HG02870 (cell line): ENCODE data around the gene CPA5.
"Not testable (repeated sequence)": the region's sequence is repeated elsewhere in the genome, so short reads cannot be mapped to it uniquely, and the experiment has no call there.

Experiments used
- ATAC-seq: cut with Tn5 transposase; IDR thresholded peaks from one replicate; pipeline ENCODE4 v1.9.1; 2021; ENCODE audit warnings: mild to moderate bottlenecking, moderate library complexity; ENCODE audit not compliant: unreplicated experiment

CPA5 gene, protein sequence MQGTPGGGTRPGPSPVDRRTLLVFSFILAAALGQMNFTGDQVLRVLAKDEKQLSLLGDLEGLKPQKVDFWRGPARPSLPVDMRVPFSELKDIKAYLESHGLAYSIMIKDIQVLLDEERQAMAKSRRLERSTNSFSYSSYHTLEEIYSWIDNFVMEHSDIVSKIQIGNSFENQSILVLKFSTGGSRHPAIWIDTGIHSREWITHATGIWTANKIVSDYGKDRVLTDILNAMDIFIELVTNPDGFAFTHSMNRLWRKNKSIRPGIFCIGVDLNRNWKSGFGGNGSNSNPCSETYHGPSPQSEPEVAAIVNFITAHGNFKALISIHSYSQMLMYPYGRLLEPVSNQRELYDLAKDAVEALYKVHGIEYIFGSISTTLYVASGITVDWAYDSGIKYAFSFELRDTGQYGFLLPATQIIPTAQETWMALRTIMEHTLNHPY

GRCh38 chr7:130344271-130344866 is at the start of gene CPA5:
TSS of gene CPA5 (plus strand) at chr7:130344816. CDS start at chr7:130346486, 1,670 bp downstream.
- ATAC-seq: no peak

- no peak for ATAC-seq
Measured at GRCh38 chr7:130296221-130296951, 48.2 kb upstream of the CPA5 start.

- no peak for ATAC-seq
Measured at GRCh38 chr7:130297628-130298543, 46.7 kb upstream of the CPA5 start.

GRCh38 chr7:130298544-130299326 is 45.9 kb upstream of the CPA5 start:
- no peak for ATAC-seq

DNA sequence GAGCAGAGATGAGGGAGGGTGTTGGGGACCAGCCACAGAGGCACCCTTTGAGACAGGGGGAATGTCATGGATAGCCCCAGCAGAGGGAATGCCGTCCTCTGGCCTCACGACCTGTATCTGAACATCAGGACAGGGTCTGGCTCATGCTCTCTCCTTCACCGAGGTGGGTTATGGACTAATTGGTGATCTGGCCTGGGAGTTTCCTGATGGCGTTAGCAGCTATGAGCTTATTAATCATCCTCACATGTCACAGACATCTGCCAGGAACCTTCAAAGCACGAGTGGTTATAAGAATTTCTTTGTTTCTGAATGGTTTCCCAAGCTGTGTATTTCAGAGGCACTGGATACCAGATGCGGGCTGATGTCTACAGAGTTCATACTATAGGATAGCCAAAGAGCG is 44.8 kb upstream of the CPA5 start:
- no peak for ATAC-seq

DNA sequence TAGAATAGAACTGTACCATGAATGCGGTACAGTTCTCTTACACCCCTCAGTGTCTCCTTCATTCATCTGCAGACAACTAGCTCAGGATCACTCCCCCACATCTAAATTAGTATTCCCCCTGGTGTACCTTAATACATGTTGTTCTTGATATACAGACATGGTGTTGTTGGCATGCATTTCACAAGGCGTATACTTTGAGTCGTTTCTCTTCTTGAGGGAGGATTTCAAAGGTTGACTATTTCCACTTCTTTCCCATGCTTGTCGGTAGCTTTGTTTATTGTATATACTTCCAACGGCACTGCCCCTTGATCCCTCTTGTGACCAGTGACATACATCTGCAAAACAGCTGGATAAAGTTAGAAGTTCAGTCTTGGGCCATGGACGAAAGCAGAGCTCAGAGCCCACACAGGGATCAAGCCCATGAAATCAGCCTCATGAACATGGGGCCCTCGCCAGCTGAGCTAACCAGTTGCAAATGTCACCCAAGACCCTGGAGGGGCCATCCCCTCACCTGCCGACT is 43.1 kb upstream of the CPA5 start:
- ATAC-seq: no peak

- no peak for ATAC-seq
Measured at GRCh38 chr7:130302649-130303048, 42.0 kb upstream of the CPA5 start.

GRCh38 chr7:130303127-130303526 is 41.5 kb upstream of the CPA5 start:
- no peak for ATAC-seq

- no peak for ATAC-seq
Measured at GRCh38 chr7:130303551-130303950, 41.1 kb upstream of the CPA5 start.

GRCh38 chr7:130303982-130304381 is 40.6 kb upstream of the CPA5 start:
- ATAC-seq: no peak

- ATAC-seq: no peak
Measured at GRCh38 chr7:130304878-130305277, 39.7 kb upstream of the CPA5 start.

DNA sequence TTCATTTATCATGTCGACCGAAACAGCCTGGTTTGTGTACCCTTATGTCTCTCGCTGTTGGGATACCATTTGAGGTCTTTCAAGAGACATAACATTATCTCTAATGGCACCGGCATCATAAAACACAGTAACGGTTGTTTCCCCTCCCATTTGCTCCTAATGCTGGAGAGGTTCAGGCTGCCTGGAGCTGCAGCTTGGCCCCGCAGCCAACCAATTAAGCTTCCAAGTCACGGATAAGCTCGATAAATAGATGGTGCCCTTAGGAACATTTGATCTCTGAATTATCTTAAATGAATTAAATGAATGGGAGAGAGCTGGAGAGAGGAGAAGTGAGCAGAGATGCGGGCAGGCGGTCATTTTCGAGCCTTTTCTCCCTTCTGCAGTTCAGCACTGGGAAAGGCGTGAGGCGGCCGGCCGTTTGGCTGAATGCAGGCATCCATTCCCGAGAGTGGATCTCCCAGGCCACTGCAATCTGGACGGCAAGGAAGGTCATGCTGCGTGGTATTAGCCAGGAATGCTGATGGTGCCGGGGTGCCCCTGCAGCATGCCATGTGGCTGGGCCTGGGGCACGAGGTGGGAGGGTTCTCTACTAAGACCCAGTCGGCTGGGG is 39.1 kb upstream of the CPA5 start:
- ATAC-seq: no peak

GRCh38 chr7:130309986-130310385 is 34.6 kb upstream of the CPA5 start:
- ATAC-seq: peak; percentile 57

DNA sequence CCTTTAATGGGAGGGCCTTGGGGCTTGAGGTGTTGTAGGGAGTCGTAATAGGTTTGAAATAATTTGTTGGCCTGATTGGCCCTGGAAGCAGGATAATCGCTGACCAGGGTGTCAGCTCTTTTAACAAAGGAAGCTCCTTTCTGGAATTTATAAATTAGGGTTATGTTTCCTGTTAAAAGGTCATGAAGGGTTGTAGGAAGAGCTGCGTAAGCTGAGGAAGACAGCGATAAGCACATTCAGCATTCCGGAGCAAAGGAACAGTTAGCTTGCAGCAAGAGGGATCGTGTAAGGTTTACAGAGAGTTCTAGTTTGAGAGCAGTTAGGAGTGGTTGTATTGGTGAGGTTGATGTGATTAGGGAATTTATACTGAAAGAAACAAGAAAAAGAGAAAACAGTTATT is 30.3 kb upstream of the CPA5 start:
- no peak for ATAC-seq

- no peak for ATAC-seq
Measured at GRCh38 chr7:130319541-130319940, 25.1 kb upstream of the CPA5 start.

- not testable (repeated sequence) for ATAC-seq
Measured at GRCh38 chr7:130321542-130322229, 22.9 kb upstream of the CPA5 start.

- no peak for ATAC-seq
Measured at GRCh38 chr7:130322615-130323014, 22.0 kb upstream of the CPA5 start.

- ATAC-seq: no peak
Measured at GRCh38 chr7:130324306-130324943, 20.2 kb upstream of the CPA5 start.
